Measurements from ENCODE around the gene JPH2.
A peak's percentile ranks its signal among the peaks of the same experiment; 100 is the strongest.

Gene JPH2

GRCh38 chr20:44095831-44096230, 91.2 kb downstream of the JPH2 start:
- DNase-seq: no peak

DNA sequence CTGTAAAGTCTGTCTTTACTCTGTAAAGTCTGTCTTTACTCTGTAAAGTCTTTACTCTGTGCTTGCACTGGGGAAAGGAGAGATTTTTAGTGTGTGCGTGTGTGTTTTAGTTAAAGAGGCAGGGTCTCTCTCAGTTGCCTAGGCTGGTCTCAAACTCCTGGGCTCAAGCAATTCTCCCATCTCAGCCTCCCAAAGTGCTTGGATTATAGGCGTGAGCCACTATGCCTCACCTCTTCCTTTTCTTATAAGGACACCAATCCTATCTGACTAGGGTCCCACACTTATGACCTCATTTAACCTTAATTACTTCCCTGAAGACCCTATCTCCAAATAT, 93.8 kb downstream of the JPH2 start:
- DNase-seq: no peak

- no peak for DNase-seq
Measured at GRCh38 chr20:44092551-44093248, 94.3 kb downstream of the JPH2 start.

- no peak for DNase-seq
Measured at GRCh38 chr20:44091026-44091425, 96.0 kb downstream of the JPH2 start.

DNA sequence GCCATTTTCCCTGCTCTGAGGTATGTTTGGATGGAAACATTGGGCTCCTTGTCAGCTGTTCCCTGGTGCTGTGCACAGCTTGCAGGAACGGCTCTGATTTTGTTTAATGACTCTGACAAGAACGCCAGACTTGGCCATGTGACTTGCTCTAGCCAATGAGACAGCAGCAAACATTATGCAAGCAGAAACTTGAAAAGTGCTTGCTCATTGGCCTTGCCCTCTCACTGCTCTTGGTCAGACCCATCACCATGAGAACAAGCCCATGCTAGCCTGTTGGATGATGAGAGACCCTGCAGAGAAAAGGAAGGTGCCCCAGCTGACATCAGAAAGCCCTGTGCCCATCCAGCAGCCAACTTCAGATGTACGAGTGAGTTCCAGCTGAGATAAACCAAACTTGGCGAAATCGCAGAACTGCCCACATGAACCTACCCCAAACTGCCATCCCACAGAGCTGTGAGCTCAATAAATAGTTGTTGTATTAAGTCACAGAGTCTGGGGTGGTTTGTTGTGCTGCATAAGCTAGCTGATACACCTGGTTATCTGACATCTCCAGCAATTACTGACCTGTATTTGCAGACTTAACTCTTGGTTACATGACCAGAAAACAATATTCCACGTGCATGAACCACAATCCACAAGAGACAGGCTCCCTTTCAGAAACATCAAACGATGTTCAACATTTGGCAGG, 96.9 kb downstream of the JPH2 start:
- no peak for DNase-seq

GRCh38 chr20:44087857-44088120, 99.2 kb downstream of the JPH2 start:
- DNase-seq: no peak

GRCh38 chr20:44087051-44087856, 99.7 kb downstream of the JPH2 start:
- no peak for DNase-seq

DNA sequence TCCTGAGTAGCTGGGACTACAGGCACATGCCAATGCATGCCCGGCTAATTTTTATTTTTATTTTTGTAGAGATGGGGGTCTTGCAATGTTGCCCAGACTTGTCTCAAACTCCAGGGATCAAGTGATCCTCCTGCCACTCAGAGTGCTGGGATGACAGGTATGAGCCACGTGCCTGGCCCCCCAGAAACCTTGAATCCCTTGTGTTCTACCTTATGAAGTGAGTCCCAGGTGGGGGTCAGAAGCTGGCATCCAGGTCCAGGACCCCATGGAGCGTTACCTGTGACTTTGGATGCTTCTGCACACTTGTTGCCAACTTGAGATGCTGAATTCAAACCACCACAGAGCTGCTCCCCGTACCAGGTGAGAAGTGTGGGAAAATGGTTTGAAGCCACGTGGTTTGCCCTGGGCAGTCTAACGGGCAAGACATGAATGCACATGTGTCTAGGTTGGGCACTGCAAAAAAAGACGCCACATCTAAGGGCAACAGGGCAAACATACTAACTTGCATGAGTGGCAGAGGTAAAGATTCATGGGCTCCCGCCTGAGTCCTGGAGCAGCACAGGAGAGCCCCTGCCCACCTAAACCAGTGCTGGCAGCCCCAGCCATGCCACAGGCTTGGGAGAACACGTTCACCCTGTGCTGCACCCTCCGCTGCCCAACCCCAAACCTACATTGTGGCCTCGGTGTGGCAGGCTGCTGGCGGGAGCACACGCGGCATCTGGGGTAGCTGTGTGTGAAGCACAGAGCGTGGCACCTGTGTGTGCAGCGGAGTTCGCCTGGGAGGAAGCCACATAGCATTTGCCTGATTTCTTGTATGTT, 101.2 kb downstream of the JPH2 start:
- no peak for DNase-seq

GRCh38 chr20:44084891-44085290, 102.1 kb downstream of the JPH2 start:
- DNase-seq: no peak

DNA sequence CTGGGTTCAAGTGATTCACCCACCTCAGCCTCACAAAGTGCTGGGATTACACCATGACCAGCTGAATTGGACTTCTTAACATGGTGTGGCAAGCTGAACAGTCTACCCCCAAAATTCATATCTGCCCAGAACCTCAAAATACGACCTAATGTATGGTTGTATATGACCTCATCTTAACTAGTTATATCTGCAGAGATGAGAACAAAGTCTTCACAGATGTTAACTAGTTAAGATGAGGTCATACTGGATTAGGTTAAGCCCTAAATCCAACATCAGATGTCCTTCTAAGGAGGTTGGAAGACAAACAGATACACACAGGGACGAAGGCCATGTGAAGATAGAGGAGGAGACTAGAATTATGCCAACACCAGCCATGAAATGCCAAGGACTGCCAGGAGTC, 102.5 kb downstream of the JPH2 start:
- DNase-seq: no peak

DNA sequence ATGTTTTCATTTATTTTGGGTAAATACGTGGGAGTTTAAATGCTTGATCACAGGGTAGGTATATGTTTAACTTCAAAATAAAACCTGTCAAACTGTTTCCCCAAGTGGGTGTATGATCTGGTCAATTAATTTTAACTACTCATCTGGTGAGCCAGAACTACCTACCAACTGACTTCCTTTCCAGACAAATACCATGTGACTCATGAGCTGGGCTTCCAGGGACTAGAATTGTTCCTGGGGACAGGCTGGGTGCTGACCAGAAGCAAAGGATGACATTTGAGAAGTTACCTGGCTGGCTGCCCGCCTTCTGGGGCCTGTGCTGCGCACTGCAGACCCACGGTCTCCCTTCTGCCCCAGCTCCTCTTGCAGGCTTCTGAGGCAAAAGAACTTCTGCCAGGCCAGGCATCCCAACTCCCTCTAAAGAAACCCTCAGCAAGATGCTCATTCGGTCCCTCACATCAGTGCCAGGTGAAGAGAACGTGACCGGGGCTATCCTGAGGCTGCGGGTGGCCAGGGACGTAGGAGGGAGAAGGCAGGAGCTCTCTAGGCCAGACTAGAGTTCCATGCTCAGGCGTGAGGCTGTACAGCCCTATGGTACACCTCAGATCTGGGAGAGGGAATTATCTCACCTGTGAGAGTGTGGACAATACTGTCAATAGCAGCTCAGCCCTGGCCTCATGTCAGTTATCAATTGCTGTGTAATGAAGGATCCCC, 103.6 kb downstream of the JPH2 start:
- DNase-seq: peak; percentile 63

DNA sequence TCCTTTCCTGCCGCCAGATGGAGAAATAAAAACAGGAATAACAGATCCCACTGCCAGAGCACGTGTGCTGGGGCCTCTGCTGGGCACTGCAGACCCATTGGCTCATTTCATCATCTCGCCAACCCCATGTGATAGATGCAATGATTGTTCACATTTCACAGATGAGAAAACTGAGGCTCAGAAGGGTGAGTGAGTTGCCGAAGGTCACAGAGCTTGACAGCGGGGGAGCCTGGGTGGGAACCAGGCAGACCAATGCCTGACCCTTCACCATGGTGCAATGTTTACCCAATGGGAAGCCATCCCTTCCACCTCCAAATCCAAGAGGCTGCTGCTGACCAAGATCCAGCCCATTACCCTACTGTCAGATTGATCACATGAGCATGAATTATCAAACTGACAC, 105.1 kb downstream of the JPH2 start:
- no peak for DNase-seq

DNA sequence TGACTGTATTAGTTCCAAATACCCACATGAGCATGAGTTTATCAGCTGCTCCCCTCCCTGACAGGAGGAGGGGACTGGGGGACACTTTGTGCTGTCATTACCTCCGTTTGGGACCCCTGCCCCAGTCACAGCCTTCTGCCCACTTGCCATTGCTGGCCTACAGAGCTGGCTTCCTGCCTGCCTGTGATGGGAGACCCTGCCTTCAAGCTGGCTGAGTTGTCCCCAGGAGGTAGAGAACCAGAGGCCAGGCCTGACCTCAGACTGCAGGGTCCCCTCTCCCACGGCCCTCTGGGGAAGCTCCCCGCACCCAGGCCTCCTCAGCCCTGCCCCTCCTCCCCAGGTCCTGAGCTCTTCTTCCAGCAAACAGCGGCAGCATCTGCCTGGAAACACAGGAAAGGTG, 105.5 kb downstream of the JPH2 start:
- DNase-seq: no peak

DNA sequence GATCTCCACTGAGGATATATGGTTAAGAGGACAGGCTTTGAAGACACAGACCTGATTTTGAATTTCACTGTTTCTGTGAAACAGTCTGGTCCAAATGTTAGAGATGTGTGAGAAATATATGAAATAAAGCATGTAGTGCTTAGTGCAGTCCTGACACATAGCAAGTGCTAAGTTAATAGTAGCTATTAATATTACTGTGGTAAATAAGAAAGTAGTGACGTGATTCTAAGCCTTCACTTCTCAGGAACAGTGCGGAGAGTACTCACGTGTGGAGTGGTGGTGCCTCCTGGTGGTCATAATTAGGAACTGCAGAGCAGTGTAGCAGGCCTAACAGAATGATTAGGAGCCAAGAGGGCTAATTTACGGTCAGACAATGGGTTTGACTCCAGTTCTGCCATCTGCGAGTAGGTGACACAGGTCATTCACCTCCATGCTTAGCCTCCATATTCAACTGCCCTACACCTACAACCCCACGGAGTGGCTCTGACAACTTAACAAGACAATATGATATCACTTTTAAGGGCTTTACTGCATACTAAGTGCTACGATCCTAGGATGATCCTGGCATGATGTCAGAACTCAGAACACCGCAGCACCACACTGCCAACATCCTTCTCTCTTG, 106.2 kb downstream of the JPH2 start:
- peak; percentile 78 for DNase-seq

DNA sequence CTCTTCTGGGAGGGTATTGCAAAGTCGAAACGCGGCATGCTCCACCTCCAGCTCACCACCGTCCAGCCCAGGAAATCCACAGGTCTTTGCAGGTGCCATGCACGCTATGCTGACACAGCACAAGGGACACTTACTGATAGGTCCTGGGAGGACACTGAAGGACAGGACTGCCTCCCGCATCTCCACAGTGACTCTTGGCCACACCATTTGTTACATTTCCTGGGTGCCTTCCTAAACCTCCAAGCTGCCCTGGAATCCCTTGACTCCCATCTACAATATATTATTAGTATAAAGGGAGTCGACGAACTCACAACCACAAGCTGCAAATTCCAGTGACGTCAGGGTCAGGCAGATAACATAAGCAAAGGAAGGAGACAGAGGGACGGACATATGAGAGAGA, 106.9 kb downstream of the JPH2 start:
- DNase-seq: no peak

- DNase-seq: no peak
Measured at GRCh38 chr20:44079291-44079690, 107.7 kb downstream of the JPH2 start.

DNA sequence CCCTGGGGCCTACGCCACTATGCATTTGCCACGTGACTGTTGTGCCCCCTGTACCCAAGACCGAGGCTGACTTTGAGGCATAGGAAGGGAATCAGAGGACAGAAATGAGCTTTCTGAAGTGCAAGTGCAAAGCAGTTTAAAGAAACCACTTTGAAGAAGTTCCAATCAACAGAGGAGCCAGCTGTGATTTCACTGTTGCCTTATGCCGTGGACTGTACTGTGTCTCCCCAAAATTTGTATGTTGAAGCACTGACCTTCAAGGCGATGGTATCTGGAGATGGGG, 111.1 kb downstream of the JPH2 start:
- no peak for DNase-seq

- no peak for DNase-seq
Measured at GRCh38 chr20:44075191-44075949, 111.6 kb downstream of the JPH2 start.

DNA sequence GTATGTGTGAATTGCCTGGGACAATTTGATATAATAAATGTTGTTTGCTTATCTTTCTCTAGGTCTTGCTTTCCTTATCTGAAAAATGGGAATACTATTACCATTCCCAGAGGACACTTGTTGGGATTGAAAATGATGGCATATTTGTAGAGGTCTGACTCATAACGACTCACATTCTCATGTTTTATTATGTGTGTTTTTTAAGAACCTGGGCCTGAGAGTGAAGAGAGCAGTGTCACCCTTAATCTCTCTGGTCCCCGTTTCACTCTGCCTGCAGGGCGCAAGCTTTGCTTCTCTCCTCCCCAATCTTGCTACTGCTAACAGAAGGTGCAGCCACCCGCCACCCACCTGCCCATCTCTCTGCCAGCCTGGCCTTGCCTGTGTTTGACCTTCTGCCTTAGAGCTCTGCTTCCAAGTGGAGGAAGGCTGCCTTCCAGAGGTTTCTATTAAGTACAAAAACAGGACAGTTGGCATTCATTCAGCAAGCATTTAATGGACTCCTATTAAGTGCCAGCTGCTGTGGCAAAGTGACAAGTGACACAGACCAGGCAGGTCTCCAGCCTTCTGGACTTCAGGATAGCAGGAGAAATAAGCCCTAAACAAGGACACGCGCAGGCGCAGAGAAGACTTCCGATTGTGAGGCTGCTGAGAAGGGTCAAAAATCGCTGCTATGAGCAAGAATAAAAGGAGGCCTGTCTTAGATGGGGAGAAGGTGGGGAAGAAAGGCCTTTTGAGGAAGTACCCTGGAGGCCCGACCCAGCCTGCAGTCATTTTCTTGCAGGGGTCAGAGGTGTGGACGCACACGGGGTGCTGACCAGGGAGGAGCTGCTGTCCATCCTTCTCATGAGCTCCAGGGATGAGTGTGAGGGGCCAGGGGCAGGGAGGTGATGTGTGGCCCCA, 112.5 kb downstream of the JPH2 start:
- no peak for DNase-seq

GRCh38 chr20:44073675-44074071, 113.3 kb downstream of the JPH2 start:
- DNase-seq: no peak
